GM10248 (cell line): ENCODE measurements around the gene SH3RF3.

ENCODE experiments used
- CTCF ChIA-PET: fragments of 300-600 bp; sonication (Branson Sonifier 250); formaldehyde crosslinking; extraction: SDS; loops from one replicate; lab custom pipeline; 2021; ENCODE audit warnings: antibody characterized with exemption; lab: Yijun Ruan, JAX
- POLR2A ChIA-PET: fragments of 350-650 bp; sonication (Branson Sonifier 250); formaldehyde crosslinking; extraction: SDS; loops from one replicate; lab custom pipeline; 2020; ENCODE audit warnings: antibody characterized with exemption; lab: Yijun Ruan, JAX
- DNase-seq: peaks from one replicate; pipeline ENCODE4 v3.0.0; 2012; ENCODE audit errors: extremely low spot score
- TF ChIP-seq, protein P1 (sequence below): IDR thresholded peaks from 2 replicates; pipeline ENCODE4 v1.5.1; 2012; ENCODE audit warnings: mild to moderate bottlenecking, low read depth; ENCODE audit errors: extremely low read depth, missing control alignments, control extremely low read depth

Gene SH3RF3

DNA sequence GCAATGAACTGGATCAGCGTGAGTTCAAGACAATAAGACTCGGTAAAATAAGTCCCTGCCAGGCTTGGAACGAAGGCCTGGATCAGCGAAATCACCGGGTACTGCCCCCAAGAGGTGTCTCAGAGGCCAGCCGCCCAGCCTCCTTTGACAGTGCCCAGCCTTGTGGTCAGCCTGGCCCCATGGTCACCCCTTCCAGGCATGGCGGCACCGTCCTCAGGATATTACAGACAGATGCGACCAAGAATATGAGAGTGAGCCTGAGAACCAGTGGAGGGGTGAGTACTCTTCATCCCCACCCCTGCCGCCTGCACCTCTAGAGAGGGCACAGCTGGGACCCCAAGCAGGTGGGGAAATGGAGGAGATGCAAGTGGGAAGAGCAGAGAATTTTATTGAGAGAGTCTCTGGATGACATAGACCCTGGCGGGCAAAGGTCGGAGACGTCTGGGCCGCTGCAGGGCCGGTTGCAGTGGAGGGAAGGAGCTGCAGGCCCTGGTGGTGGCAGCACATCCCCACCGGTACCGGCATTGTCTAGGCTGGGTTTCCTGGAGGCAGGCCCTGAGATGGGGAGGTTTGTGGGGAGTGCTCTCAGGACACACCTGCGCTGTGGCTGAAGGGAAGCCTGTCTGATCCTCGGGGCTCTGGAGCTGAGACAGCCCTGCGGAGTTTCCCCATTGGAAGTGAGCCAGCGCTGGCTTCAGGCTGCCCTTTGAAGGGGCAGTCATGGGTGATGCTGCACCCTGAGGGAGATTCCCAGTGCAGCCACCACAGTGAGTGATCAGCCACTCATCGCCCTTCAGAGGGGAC lies 294.8 kb downstream of the SH3RF3 start:
- CTCF ChIA-PET = interaction anchor here (0.7 kb wide), 1 partner anchor 13 kb away, joined by 4 read pairs; no protein-coding TSS in a partner anchor
- TF ChIP-seq, protein P1, sequence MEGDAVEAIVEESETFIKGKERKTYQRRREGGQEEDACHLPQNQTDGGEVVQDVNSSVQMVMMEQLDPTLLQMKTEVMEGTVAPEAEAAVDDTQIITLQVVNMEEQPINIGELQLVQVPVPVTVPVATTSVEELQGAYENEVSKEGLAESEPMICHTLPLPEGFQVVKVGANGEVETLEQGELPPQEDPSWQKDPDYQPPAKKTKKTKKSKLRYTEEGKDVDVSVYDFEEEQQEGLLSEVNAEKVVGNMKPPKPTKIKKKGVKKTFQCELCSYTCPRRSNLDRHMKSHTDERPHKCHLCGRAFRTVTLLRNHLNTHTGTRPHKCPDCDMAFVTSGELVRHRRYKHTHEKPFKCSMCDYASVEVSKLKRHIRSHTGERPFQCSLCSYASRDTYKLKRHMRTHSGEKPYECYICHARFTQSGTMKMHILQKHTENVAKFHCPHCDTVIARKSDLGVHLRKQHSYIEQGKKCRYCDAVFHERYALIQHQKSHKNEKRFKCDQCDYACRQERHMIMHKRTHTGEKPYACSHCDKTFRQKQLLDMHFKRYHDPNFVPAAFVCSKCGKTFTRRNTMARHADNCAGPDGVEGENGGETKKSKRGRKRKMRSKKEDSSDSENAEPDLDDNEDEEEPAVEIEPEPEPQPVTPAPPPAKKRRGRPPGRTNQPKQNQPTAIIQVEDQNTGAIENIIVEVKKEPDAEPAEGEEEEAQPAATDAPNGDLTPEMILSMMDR = no peak
- no peak for DNase-seq
- POLR2A ChIA-PET = no interaction called here

DNA sequence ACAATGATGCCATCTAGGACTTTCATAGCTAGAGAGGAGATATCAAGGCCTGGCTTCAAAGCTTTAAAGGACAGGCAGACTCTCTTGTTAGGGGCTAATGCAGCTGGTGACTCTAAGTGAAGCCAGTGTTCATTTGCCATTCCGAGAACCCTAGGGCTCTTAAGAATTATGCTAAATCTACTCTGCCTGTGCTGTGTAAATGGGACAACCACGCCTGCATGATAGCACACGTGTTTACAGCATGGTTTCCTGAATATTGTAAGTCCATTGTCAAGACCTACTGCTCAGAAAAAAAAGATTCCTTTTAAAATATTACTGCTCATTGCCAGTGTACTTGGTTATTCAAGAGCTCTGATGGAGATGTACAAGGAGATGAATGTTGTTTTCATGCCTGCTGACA lies 296.4 kb downstream of the SH3RF3 start:
- ChIA-PET POLR2A (no interaction called here), CTCF (interaction anchor here (1.0 to 1.4 kb wide), 2 partner anchors 19 to 120 kb away, joined by 3 read pairs; no protein-coding TSS in a partner anchor)

DNA sequence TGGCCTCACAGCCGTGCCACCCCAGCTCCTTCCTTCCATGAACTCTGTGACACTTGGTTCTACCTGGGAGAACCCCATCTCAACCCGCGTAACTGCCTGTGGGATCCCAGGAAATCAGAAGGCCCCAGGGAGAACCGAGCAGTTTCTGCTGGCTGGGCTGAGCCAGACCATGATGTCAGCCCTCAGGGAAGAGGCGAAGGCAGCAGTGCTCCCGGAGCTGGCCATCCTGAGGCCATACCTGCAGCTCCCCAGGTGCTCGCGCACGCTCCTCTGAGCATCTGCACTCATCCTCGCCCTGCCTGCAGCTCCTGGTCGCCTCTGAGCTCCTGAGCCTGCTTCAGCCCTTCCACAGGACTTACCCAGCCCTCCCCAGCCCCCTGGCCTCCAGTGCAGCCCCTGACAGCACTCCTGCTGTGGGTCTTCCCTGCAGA lies 298.7 kb downstream of the SH3RF3 start:
- no peak for DNase-seq
- CTCF ChIA-PET = no interaction called here
- TF ChIP-seq, protein P1 = no peak
- POLR2A ChIA-PET = no interaction called here

More for the DNA sequence above, 296.4 kb downstream of the SH3RF3 start:
- TF ChIP-seq, protein P1 = no peak
- DNase-seq = no peak

DNA sequence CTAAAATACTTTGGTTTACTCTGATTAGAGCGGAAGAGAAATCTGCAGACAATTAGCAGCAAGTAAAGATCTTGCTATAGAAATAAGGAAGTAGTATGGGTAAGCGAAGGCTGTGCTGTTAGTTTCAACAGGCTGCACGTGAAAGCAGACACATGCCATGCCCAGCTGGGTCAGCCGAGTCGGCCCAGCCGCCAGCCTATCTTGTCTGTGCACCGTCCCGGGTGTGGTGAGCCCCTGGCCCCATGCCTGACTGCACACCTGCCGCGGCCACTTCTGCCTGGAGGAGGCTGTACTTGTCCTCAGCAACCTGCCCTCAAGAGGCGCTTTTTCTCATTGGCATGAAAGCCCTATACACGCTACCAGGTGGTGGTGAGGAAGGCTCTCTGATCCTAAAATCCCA lies 299.3 kb downstream of the SH3RF3 start:
- CTCF ChIA-PET = no interaction called here
- DNase-seq = no peak
- POLR2A ChIA-PET = no interaction called here

DNA sequence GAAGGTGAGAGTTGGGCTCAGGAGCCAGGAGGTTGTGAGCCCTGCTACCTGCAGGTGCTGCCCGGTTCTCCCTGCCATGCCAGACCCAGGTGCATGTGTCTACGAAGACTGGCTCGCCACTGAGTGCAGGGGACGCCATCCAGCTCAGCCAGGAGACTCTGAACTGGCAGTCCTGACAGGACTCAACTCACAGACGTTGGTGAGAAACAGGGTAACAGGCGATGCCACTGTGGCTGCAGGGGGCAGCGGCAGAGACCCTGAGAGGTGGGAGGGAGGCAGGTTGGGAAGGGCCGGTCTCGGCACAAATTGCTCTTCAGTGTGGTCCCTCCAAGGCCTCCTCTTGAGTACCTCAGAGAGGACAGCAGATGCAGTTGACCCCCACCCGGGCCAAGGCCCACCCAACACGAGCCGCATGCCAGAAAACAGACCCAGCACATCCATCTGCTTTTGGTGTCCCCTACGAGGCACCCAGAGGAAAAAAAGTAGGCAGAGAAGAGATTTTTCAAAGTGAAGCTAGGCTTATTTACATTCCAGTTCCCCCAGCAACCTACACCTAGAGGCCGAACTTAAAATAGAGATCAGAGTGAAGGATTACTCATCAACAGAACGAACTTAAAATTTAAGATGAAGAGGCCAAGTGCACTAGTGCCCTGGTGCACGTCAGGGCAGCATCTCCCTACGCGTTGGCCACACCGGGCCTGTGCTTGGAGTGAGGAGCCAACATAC lies 300.0 kb downstream of the SH3RF3 start:
- ChIA-PET CTCF (no interaction called here), POLR2A (no interaction called here)
- TF ChIP-seq, protein P1 = no peak
- DNase-seq = no peak

More for the DNA sequence above, 299.3 kb downstream of the SH3RF3 start:
- TF ChIP-seq, protein P1 = no peak

DNA sequence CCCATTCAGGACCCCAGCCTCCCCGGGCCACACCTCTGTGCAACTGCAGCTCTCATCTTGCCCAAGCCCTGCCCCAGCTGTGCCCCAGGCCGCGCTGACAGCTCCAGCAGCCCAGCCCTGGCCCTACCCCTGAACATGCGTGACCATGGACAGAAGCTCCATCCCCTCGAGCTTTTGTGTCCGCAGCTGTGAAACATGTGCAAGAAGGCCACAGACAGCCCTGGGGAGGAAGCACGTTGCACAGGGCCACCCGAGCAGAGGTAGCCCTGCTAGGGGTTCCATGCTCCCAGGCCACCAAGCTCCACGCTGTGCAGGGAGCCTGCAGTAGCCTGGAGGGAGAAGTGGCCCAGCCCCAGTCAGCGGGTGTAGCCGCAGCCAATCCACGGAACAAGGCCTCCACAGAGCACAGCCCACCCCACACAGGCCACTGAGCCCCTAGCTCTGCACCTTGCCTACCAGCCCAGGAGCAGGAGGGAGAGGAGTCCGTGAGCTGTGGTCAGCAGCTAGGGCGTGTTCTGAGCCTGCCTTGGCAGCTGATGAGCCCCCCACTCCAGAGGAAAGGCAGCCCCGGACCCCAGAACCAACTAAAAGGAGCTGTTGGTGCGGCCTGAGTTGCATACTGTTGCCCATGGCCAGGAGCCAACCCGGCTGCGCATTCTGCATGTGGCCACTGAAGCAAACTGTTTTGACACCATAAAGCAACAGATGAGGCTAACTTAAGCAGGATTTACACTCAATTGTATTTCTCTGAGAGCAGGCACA lies 300.7 kb downstream of the SH3RF3 start:
- CTCF ChIA-PET = no interaction called here
- TF ChIP-seq, protein P1 = no peak
- POLR2A ChIA-PET = no interaction called here
- DNase-seq = no peak
